Right atrium auricular region (tissue), 2 donors: ENCODE results near the gene CDK2AP2. TPM values are rescaled to one million over a fixed set of nuclear protein-coding genes. Genes with fewer than 3 reads are reported as not detected.

Source experiments
- DNase-seq: peaks from one replicate; pipeline ENCODE4 v3.0.0-alpha.2; 2019; ENCODE audit warnings: low spot score
- H3K27ac ChIP-seq, 2 donors: fragments of 200-600 bp; sonication (generic); 1 replicate in 1 of 2; 2 replicates in 1 of 2; pipeline ENCODE4 v1.5.1; 2016 to 2019
- H3K27me3 ChIP-seq, 2 donors: fragments of 200-600 bp; sonication (generic); one replicate each; pipeline versions ENCODE4 v1.5.1 to v1.6.0; 2017 to 2019
- H3K36me3 ChIP-seq: fragments of 200-600 bp; sonication (generic); one replicate; pipeline ENCODE4 v1.5.1; 2016
- H3K4me1 ChIP-seq, 2 donors: fragments of 200-600 bp; sonication (generic); one replicate each; pipeline versions ENCODE4 v1.5.1 to v1.6.0; 2017 to 2019
- H3K4me3 ChIP-seq, 2 donors: fragments of 200-600 bp; sonication (generic); 1 replicate in 1 of 2; 2 replicates in 1 of 2; pipeline ENCODE4 v1.5.1; 2017 to 2019; ENCODE audit warnings: mild to moderate bottlenecking in 1 of 2, moderate library complexity in 1 of 2
- H3K9me3 ChIP-seq, 2 donors: fragments of 200-600 bp; sonication (generic); one replicate each; pipeline ENCODE4 v1.5.1; 2019
- total RNA-seq, 2 donors: library from RNA; depleted of rRNA; stranded (reverse); fragments of >200 nt; gene quantifications; one replicate each; pipeline ENCODE4 v1.1.0, GENCODE V29; 2016
- TF ChIP-seq, protein P1 (sequence below), 2 donors: fragments of 200-600 bp; sonication (generic); IDR thresholded peaks; one replicate each; pipeline ENCODE4 v1.5.1; 2019; ENCODE audit warnings: antibody characterized with exemption in 2 of 2

CDK2AP2 gene
- total RNA-seq, 2 donors from 2014 or later = 49.1 to 70.0 TPM

DNA sequence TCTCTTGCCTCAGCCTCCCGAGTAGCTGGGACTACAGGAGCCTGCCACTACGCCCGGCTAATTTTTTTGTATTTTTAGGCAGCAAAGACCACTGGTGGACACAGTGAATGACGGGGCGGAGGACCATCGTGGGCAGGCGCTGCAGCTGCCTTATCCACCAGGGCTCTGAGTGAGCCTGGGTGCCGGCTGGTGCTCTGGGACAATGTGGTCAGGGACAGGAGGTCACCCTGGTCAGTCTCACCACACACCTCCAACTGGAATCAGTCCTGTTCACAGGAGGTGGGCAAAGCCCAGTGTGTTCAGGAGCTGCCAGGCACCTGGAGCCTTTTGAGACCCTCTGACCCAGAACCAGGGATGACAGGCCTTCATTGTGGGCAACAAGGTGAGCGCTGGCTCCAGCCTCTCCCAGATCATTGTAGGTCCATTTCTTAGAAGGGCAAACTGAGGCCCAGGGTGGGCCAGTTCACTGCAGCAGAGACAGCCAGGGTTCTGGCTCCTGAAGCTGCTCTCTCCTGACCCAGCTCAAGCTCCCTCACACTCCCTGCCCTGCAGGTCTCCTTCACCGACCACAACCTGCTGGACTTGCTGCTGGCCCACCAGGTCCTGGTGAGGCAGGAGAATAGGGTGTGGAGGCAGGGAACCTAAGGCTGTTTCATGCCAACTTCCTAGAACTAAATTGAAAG, 31.0 kb upstream of the CDK2AP2 start:
- Histone ChIP-seq H3K9me3 (peaks cover 0 to 9% of the 10 kb centered on the region in 2 donors), H3K4me3 (no peak overlapping the region), H3K27ac (no peak overlapping the region), H3K27me3 (no peaks in the 10 kb centered on the region), H3K4me1 (no peaks in the 10 kb centered on the region), H3K36me3 (no peaks in the 10 kb centered on the region)
- no peak for DNase-seq
- TF ChIP-seq, protein P1, sequence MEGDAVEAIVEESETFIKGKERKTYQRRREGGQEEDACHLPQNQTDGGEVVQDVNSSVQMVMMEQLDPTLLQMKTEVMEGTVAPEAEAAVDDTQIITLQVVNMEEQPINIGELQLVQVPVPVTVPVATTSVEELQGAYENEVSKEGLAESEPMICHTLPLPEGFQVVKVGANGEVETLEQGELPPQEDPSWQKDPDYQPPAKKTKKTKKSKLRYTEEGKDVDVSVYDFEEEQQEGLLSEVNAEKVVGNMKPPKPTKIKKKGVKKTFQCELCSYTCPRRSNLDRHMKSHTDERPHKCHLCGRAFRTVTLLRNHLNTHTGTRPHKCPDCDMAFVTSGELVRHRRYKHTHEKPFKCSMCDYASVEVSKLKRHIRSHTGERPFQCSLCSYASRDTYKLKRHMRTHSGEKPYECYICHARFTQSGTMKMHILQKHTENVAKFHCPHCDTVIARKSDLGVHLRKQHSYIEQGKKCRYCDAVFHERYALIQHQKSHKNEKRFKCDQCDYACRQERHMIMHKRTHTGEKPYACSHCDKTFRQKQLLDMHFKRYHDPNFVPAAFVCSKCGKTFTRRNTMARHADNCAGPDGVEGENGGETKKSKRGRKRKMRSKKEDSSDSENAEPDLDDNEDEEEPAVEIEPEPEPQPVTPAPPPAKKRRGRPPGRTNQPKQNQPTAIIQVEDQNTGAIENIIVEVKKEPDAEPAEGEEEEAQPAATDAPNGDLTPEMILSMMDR (IDR thresholded peaks at IDR 0.05) = no peak

DNA sequence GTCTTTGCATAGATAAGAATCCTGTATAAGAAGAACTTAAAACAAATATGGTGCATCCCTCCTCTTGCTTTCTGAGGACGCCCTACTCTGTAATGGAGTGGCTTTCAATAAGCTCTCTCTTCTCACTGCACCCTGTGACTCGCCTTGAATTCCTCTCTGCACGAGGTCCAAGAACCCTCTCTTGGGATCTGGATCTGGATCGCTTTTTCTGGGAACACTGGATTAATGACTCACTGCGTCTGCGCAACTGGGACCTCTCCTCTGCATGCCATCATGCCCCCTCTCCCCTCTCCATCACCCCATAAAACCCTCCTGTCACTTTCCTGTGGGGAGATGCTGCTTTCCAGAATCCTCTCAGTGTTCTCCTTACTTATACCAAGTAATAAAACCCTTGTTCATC, 30.3 kb upstream of the CDK2AP2 start:
- no peaks in the 10 kb centered on the region for H3K36me3 ChIP-seq
- no peaks in the 10 kb centered on the region for H3K4me1 ChIP-seq
- H3K4me3 ChIP-seq = no peak overlapping the region
- H3K27me3 ChIP-seq = no peaks in the 10 kb centered on the region
- H3K9me3 ChIP-seq = peaks cover 0 to 15% of the 10 kb centered on the region in 2 donors
- TF ChIP-seq, protein P1 (IDR thresholded peaks at IDR 0.05) = no peak
- H3K27ac ChIP-seq = no peak overlapping the region
- DNase-seq = no peak

DNA sequence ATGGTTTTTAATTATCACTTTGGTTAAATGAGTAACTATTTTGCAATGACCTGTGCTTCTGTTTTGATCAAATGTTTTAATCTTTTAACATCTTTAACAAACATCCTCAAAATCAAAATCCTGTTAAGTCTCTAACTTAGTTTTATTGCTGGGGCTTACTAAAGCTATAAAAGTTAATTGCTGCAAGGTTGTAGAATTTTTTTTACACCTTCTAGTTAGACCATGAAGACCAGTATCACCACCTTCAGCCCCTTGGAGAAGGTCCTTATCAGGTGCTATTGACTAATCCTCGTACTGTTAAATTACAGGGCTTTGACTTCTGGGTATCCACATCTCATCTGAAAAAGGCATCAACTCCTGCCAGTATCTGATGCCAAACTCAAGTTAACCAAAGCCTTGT, 27.6 kb upstream of the CDK2AP2 start:
- TF ChIP-seq, protein P1 (IDR thresholded peaks at IDR 0.05) = no peak
- H3K4me3 ChIP-seq = no peak overlapping the region
- no peak overlapping the region for H3K27ac ChIP-seq
- H3K4me1 ChIP-seq = no peaks in the 10 kb centered on the region
- no peak for DNase-seq
- no peaks in the 10 kb centered on the region for H3K27me3 ChIP-seq
- H3K36me3 ChIP-seq = no peaks in the 10 kb centered on the region
- H3K9me3 ChIP-seq = peaks cover 0 to 15% of the 10 kb centered on the region in 2 donors

DNA sequence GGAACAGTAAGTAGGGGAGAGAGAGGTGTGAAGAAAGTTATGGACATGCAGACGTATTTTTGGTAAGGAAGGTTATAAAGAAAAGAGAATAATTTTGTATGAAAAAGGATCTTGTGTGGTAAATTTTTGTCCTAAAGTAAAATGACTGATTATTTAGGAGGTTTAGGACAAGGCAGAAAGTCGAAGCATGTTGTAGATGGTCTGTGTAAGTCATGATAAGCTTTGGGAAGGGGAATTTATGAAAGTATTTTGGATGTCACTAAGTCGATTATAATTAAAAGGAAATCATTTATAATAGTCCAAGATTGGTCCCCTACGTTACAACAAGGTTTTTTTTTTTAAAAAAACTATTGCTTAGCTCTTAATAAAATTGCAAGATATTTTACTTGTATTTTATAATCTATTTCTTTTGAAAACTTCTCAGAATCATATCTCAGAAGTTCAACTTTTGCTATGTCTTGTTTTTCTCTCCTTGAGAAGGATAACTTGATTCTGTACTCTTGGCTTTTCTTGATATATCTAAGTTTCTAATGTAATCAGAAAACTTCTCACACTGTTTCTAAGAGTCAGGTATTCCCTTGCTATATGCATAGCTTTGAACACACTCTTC, 26.2 kb upstream of the CDK2AP2 start:
- H3K27me3 ChIP-seq = no peaks in the 10 kb centered on the region

DNA sequence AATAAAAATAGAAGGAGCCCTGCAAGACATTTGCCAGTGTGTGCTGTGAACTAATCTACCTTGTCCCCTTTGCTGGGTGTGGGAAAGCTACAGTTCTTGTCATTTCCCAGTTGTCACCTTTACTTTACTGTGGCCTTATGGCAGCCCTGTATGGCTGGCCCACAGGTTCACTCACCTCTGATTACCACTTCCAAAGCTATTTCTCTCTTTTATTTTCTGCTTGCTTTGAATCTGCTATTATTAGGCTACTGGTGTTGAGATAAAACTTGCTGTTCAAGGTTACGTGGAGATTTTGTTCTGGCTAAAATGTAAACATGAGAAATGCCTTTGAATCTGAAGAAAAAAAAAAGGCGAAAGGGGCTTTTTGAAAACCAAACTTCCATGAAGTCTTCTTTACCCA, 24.9 kb upstream of the CDK2AP2 start:
- Histone ChIP-seq H3K27ac (peak overlapping the region in 1 of 2 donors; percentile 51), H3K4me3 (no peak overlapping the region), H3K9me3 (peaks cover 0 to 15% of the 10 kb centered on the region in 2 donors), H3K36me3 (no peaks in the 10 kb centered on the region), H3K4me1 (no peaks in the 10 kb centered on the region), H3K27me3 (no peaks in the 10 kb centered on the region)
- DNase-seq = no peak
- TF ChIP-seq, protein P1 (IDR thresholded peaks at IDR 0.05) = no peak

More for the DNA sequence above, 26.2 kb upstream of the CDK2AP2 start:
- H3K27ac ChIP-seq = no peak overlapping the region
- peaks cover 0 to 15% of the 10 kb centered on the region in 2 donors for H3K9me3 ChIP-seq
- no peaks in the 10 kb centered on the region for H3K36me3 ChIP-seq
- TF ChIP-seq, protein P1 (IDR thresholded peaks at IDR 0.05) = no peak
- H3K4me1 ChIP-seq = no peaks in the 10 kb centered on the region
- no peak overlapping the region for H3K4me3 ChIP-seq
- DNase-seq = no peak
